Natural killer cell (primary cell): Measurements from ENCODE around the gene CNGA1. TPM values are rescaled to one million over a fixed set of nuclear protein-coding genes. Genes with fewer than 3 reads are reported as not detected.

ENCODE experiments used
- ATAC-seq, 3 donors: fragments of 150-1000 bp in 2 of 3; fragments of 200-7000 bp in 1 of 3; cut with Tn5 transposase; 1 replicate in 1 of 3; 2 replicates in 2 of 3; pipeline ENCODE4 v1.10.0; 2021; ENCODE audit warnings: mild to moderate bottlenecking in 2 of 3, moderate library complexity in 2 of 3
- DNase-seq, 2 donors: peaks; one replicate each; pipeline versions ENCODE4 v3.0.0 to v3.0.0-alpha.2; 2013 to 2021; ENCODE audit warnings: mixed read lengths in 1 of 2
- H3K27ac ChIP-seq: one replicate; pipeline ENCODE4 v1.5.1; 2013; ENCODE audit warnings: mild to moderate bottlenecking, low read length
- H3K27me3 ChIP-seq: one replicate; pipeline ENCODE4 v1.6.1; 2013; ENCODE audit warnings: low read length; ENCODE audit not compliant: control insufficient read depth, insufficient read depth
- H3K36me3 ChIP-seq: one replicate; pipeline ENCODE4 v1.6.1; 2013; ENCODE audit warnings: low read length; ENCODE audit not compliant: control insufficient read depth, insufficient read depth
- H3K4me1 ChIP-seq: one replicate; pipeline ENCODE4 v1.6.1; 2013; ENCODE audit warnings: low read length; ENCODE audit not compliant: control insufficient read depth, insufficient read depth
- H3K4me3 ChIP-seq: one replicate; pipeline ENCODE4 v1.5.1; 2013; ENCODE audit warnings: low read length
- H3K9me3 ChIP-seq: one replicate; pipeline ENCODE4 v1.6.1; 2013; ENCODE audit warnings: low read length; ENCODE audit not compliant: control insufficient read depth, insufficient read depth
- H3K27ac Mint-ChIP-seq, 2 donors: one replicate each; pipeline ENCODE4 v1.8.0; 2022; ENCODE audit warnings: mild to moderate bottlenecking in 2 of 2, mixed read lengths in 2 of 2, moderate library complexity in 1 of 2
- H3K27me3 Mint-ChIP-seq, 2 donors: one replicate each; pipeline ENCODE4 v1.8.0; 2022; ENCODE audit warnings: low read depth in 2 of 2, mixed read lengths in 2 of 2
- H3K36me3 Mint-ChIP-seq: one replicate; pipeline ENCODE4 v1.8.0; 2022; ENCODE audit warnings: mixed read lengths
- H3K4me1 Mint-ChIP-seq, 2 donors: one replicate each; pipeline ENCODE4 v1.8.0; 2022; ENCODE audit warnings: mixed read lengths in 2 of 2
- H3K4me3 Mint-ChIP-seq: one replicate; pipeline ENCODE4 v1.8.0; 2022; ENCODE audit warnings: mild to moderate bottlenecking, moderate library complexity, mixed read lengths
- H3K9me3 Mint-ChIP-seq, 2 donors: one replicate each; pipeline ENCODE4 v1.8.0; 2022; ENCODE audit warnings: mixed read lengths in 2 of 2
- CTCF ChIP-seq: fragments of 200-600 bp; IDR thresholded peaks from one replicate; pipeline ENCODE4 v1.8.0; 2022; ENCODE audit warnings: antibody characterized with exemption
- WGBS: methylation state at CpG from one replicate; pipeline ENCODE4 v1.1.7; 2013; ENCODE audit warnings: missing lambda C conversion rate; ENCODE audit not compliant: insufficient coverage; 5-methylcytosine and 5-hydroxymethylcytosine counted together
- intact Hi-C: fragments of 100-400 bp; cut with micrococcal nuclease; formaldehyde crosslinking; loops from one replicate; pipeline ENCODE4 v1.14.2; 2022
- total RNA-seq, 4 donors: library from RNA; stranded (reverse); fragments of 120-200 nt in 1 of 4; gene quantifications; one replicate each; pipeline versions ENCODE4 v1.2.3 to v1.2.4, GENCODE V29; 2013 to 2022

CNGA1 gene
- total RNA-seq, 3 donors from 2014 or later (not counting 1 experiment from before 2014, with no cell fraction given), result not detected

DNA sequence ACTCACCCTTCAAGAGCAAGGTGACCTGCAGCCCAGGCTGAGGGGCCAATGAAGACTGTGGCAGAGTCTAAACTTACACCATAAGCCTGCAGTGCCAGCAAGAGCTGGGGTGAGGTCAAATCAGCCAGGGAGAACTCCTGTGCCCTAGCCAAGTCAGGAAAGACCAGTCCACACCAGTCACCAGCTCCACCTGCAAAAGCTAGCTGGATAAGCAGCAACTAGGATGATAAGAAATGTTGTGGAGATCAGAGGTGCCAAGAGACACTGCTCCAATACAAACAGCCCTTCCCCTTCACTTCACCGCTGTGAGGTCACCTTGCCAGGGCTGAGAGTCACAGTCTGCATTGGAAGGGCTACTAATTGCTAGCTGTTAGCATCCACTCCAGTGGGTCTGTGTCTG lies 31.4 kb upstream of the CNGA1 start:
- Mint-ChIP-seq H3K4me1 (peaks cover 53 to 60% of the 10 kb centered on the region in 2 donors), H3K9me3 (no peaks in the 10 kb centered on the region), H3K27me3 (peaks cover 47 to 69% of the 10 kb centered on the region in 2 donors), H3K27ac (peak overlapping the region in 1 of 2 donors; percentile 82), H3K36me3 (peaks cover 6% of the 10 kb centered on the region), H3K4me3 (peak overlapping the region; percentile 93)
- Histone ChIP-seq H3K36me3 (no peaks in the 10 kb centered on the region), H3K4me3 (no peak overlapping the region), H3K27me3 (peaks cover 3% of the 10 kb centered on the region), H3K9me3 (no peaks in the 10 kb centered on the region), H3K27ac (no peak overlapping the region), H3K4me1 (peaks cover 50% of the 10 kb centered on the region)
- no peak for DNase-seq
- 100% methylated on average over 1 of the region's 1 CpG for WGBS
- TF ChIP-seq CTCF, result no peak
- intact Hi-C loops, result loop anchor here (5.0 kb wide), 1 partner anchor 84 kb away; the partner anchor contains the start of gene TXK
- peak in 2 of 3 donors; percentile 14 to 17 for ATAC-seq

GRCh38 chr4:48047421-48047844 lies 31.0 kb upstream of the CNGA1 start:
- Mint-ChIP-seq H3K36me3 (peaks cover 6% of the 10 kb centered on the region), H3K4me3 (peak overlapping the region; percentile 93), H3K27me3 (peaks cover 51 to 73% of the 10 kb centered on the region in 2 donors), H3K4me1 (peaks cover 58 to 63% of the 10 kb centered on the region in 2 donors), H3K27ac (peak overlapping the region; percentile 71 to 82), H3K9me3 (no peaks in the 10 kb centered on the region)
- no peak for TF ChIP-seq CTCF
- no peak overlapping the region for H3K27ac ChIP-seq
- DNase-seq, result peak; percentile 67 to 74
- H3K27me3 ChIP-seq, result peaks cover 3% of the 10 kb centered on the region
- peaks cover 50% of the 10 kb centered on the region for H3K4me1 ChIP-seq
- H3K9me3 ChIP-seq, result no peaks in the 10 kb centered on the region
- H3K4me3 ChIP-seq, result no peak overlapping the region
- peak; percentile 82 to 93 (median 85) for ATAC-seq
- no peaks in the 10 kb centered on the region for H3K36me3 ChIP-seq
- WGBS, result 0% methylated on average over 3 of the region's 3 CpGs
- intact Hi-C loops, result loop anchor here (5.0 kb wide), 1 partner anchor 85 kb away; the partner anchor contains the start of gene TXK

DNA sequence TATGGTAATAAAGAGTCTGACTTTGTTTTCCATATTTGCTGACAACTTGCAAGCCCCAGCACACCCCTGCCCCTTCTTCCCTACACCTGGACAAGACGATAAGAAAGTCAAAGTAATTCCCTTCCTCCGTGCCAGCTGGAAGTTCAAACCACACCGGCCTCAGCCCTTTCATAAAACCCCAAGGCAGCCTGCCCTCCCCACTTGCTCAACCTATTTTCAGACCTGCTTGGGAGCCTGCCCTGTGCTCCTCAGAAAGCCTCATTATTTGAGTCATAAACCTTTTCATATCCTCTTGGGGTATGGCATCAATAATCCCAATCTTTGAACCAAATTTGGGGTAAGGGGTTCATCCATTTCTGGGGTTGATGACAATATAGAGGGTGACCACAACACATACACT lies 29.6 kb upstream of the CNGA1 start:
- Mint-ChIP-seq H3K4me3 (peak overlapping the region; percentile 25), H3K27ac (peak overlapping the region in 1 of 2 donors; percentile 38), H3K4me1 (peaks cover 58 to 63% of the 10 kb centered on the region in 2 donors), H3K27me3 (peaks cover 51 to 78% of the 10 kb centered on the region in 2 donors), H3K9me3 (no peaks in the 10 kb centered on the region), H3K36me3 (peaks cover 6% of the 10 kb centered on the region)
- no peak for TF ChIP-seq CTCF
- H3K27me3 ChIP-seq, result peaks cover 3% of the 10 kb centered on the region
- DNase-seq, result no peak
- H3K4me3 ChIP-seq, result no peak overlapping the region
- intact Hi-C loops, result loop anchor here (5.0 kb wide), 1 partner anchor 86 kb away; the partner anchor contains the start of gene TXK
- no peak for ATAC-seq
- 31% methylated on average over 3 of the region's 3 CpGs for WGBS
- H3K36me3 ChIP-seq, result no peaks in the 10 kb centered on the region
- no peaks in the 10 kb centered on the region for H3K9me3 ChIP-seq
- no peak overlapping the region for H3K27ac ChIP-seq
- peaks cover 50% of the 10 kb centered on the region for H3K4me1 ChIP-seq

- H3K4me3 Mint-ChIP-seq, result peak overlapping the region; percentile 50
- no peak overlapping the region for H3K27ac ChIP-seq
- no CpG with 5 or more reads among the region's 2 CpGs for WGBS
- H3K4me3 ChIP-seq, result no peak overlapping the region
- ATAC-seq (no peak), DNase-seq (no peak)
- H3K36me3 ChIP-seq, result no peaks in the 10 kb centered on the region
- no peak for TF ChIP-seq CTCF
- no peaks in the 10 kb centered on the region for H3K9me3 Mint-ChIP-seq
- no peak overlapping the region for H3K27ac Mint-ChIP-seq
- H3K4me1 Mint-ChIP-seq, result peaks cover 53 to 55% of the 10 kb centered on the region in 2 donors
- H3K36me3 Mint-ChIP-seq, result peaks cover 5% of the 10 kb centered on the region
- H3K27me3 ChIP-seq, result peaks cover 3% of the 10 kb centered on the region
- H3K9me3 ChIP-seq, result no peaks in the 10 kb centered on the region
- H3K4me1 ChIP-seq, result peaks cover 50% of the 10 kb centered on the region
- intact Hi-C loops, result no loop called here
- peaks cover 42 to 61% of the 10 kb centered on the region in 2 donors for H3K27me3 Mint-ChIP-seq
These were observed 27.8 kb upstream of the CNGA1 start for GRCh38 chr4:48044298-48044697.
